Heart right ventricle (tissue), 16 donors: Measurements from ENCODE around the gene SLC22A3. TPM values are rescaled to one million over a fixed set of nuclear protein-coding genes. Genes with fewer than 3 reads are reported as not detected.
A peak's percentile ranks its signal among the peaks of the same experiment; 100 is the strongest.

Experiments
- ATAC-seq, 8 donors: fragments of 200-7000 bp; cut with Tn5 transposase; one replicate each; pipeline ENCODE4 v1.9.1; 2020; ENCODE audit warnings: mild to moderate bottlenecking in 8 of 8, moderate library complexity in 8 of 8, moderate number of reproducible peaks in 1 of 8
- DNase-seq, 2 donors: peaks; one replicate each; pipeline ENCODE4 v3.0.0-alpha.2; 2020
- H3K27ac ChIP-seq, 10 donors: fragments of 200-600 bp; sonication (generic) in 2 of 10; one replicate each; pipeline versions ENCODE4 v1.5.0 to v1.8.0; 2020 to 2022; ENCODE audit warnings: mild to moderate bottlenecking in 3 of 10
- H3K27me3 ChIP-seq, 7 donors: fragments of 200-600 bp; one replicate each; pipeline ENCODE4 v1.8.0; 2021 to 2022; ENCODE audit warnings: mild to moderate bottlenecking in 2 of 7
- H3K36me3 ChIP-seq, 9 donors: fragments of 200-600 bp; sonication (generic) in 1 of 9; one replicate each; pipeline versions ENCODE4 v1.5.0 to v1.8.0; 2020 to 2022; ENCODE audit warnings: mild to moderate bottlenecking in 2 of 9
- H3K4me1 ChIP-seq, 9 donors: fragments of 200-600 bp; sonication (generic) in 1 of 9; one replicate each; pipeline versions ENCODE4 v1.5.0 to v1.8.0; 2020 to 2022; ENCODE audit warnings: mild to moderate bottlenecking in 4 of 9
- H3K4me3 ChIP-seq, 10 donors: fragments of 200-600 bp; sonication (generic) in 2 of 10; one replicate each; pipeline versions ENCODE4 v1.5.0 to v1.8.0; 2020 to 2022; ENCODE audit warnings: mild to moderate bottlenecking in 7 of 10, moderate library complexity in 2 of 10
- H3K9me3 ChIP-seq, 11 donors: fragments of 200-600 bp in 10 of 11; sonication (generic) in 2 of 11; one replicate each; pipeline versions ENCODE4 v1.5.0 to v1.8.0; 2013 to 2022; ENCODE audit warnings: mild to moderate bottlenecking in 2 of 11, control low read depth in 1 of 11, moderate library complexity in 1 of 11
- CTCF ChIP-seq, 9 donors: fragments of 200-600 bp; sonication (generic) in 2 of 9; IDR thresholded peaks; one replicate each; pipeline versions ENCODE4 v1.5.0 to v1.8.0; 2021 to 2022; ENCODE audit warnings: antibody characterized with exemption in 9 of 9, mild to moderate bottlenecking in 5 of 9, moderate library complexity in 1 of 9
- WGBS, 2 donors: extraction: QIAGEN DNeasy Blood & Tissue Kit; methylation state at CpG; one replicate each; pipeline ENCODE4 v1.1.7; 2013; ENCODE audit warnings: inconsistent platforms in 1 of 2; 5-methylcytosine and 5-hydroxymethylcytosine counted together
- intact Hi-C, 10 donors: fragments of 100-400 bp; cut with DNase I; formaldehyde crosslinking; loops; one replicate each; pipeline versions ENCODE4 v1.11.1 to v1.14.2; 2022
- polyA plus RNA-seq, 2 donors: library from polyadenylated mRNA; stranded (reverse); fragments of 200-250 nt; gene quantifications; one replicate each; pipeline ENCODE4 v1.2.3, GENCODE V29; 2013
- total RNA-seq, 10 donors: library from RNA; stranded (reverse); fragmentation: NEBNext Ultra II Directional in 3 of 10; extraction: Animal tissue kit (Norgen Biotek cat#: 25700) in 3 of 10; gene quantifications; one replicate each; pipeline versions ENCODE4 v1.2.1 to v1.2.4, GENCODE V29; 2021 to 2023
- donor health status: Arrhythmogenic right ventricular cardiomyopathy.
- donor health status: ischemic (EF 13 %, LVEDD 7.1; RV severe dilation, severe dysfunction).
- donor health status: healthy with polysubstance abuse.
- donor health status: DM: no; HTN: yes; CAD: no.
- donor health status: DM: no; HTN: no; CAD: no.
- donor health status: ischemic (EF 25% LVEDD 6.9; RV normal size, moderate dysfunction).
- donor health status: ischemic (EF 25% LVEDD 5.7; RV mildly dilated, moderate dysfunction).
- donor health status: healthy.
- donor health status: DM: yes; HTN: yes; CAD: no.
- donor health status: Ischemic cardiomyopathy.
- donor health status: ischemic (EF 35%, LVEDD 5.7; RV mildly dilated, moderate dysfunction).
- donor health status: nonischemic (EF 11% LVEDD 7.7; RV severe dilation, severe dysfunction).
- donor health status: DM: yes; HTN: yes; CAD: no.
- donor health status: PGD.
- donor health status: ischemic (EF 29% LVEDD 5.4; RV normal size, mild dysfunction).
- donor health status: nonischemic (EF 23%, LVEDD 6.1; RV moderate dilation, normal function).

The SLC22A3 gene
- total and polyA plus RNA-seq, 12 donors, result 0.26 to 2.0 (median 0.71) TPM

- H3K36me3 ChIP-seq, result no peaks in the 10 kb centered on the region
- no peaks in the 10 kb centered on the region for H3K9me3 ChIP-seq
- no peak for TF ChIP-seq CTCF (IDR thresholded peaks at IDR 0.05)
- WGBS, 2 donors, result 82 to 85% methylated on average over 3 of the region's 3 CpGs
- ATAC-seq, result no peak
- peaks cover 0 to 7% (median 0%) of the 10 kb centered on the region in 7 donors for H3K27me3 ChIP-seq
- no peak for DNase-seq
- no peak overlapping the region for H3K4me3 ChIP-seq
- intact Hi-C loops, result no loop called here
- H3K4me1 ChIP-seq, result no peaks in the 10 kb centered on the region
- H3K27ac ChIP-seq, result no peak overlapping the region
Observed at GRCh38 chr6:160327981-160328380, 20.2 kb upstream of the SLC22A3 start.

GRCh38 chr6:160328447-160328846, 19.7 kb upstream of the SLC22A3 start:
- WGBS, 2 donors, result 46 to 53% methylated on average over 8 of the region's 8 CpGs
- DNase-seq (no peak), ATAC-seq (peak in 1 of 8 donors; percentile 14)
- Histone ChIP-seq H3K36me3 (no peaks in the 10 kb centered on the region), H3K9me3 (no peaks in the 10 kb centered on the region), H3K27ac (no peak overlapping the region), H3K4me3 (no peak overlapping the region), H3K4me1 (no peaks in the 10 kb centered on the region), H3K27me3 (peaks cover 0 to 9% (median 3%) of the 10 kb centered on the region in 7 donors)
- intact Hi-C loops, result no loop called here
- no peak for TF ChIP-seq CTCF (IDR thresholded peaks at IDR 0.05)

- H3K4me3 ChIP-seq, result no peak overlapping the region
- 67 to 71% methylated on average over 7 of the region's 7 CpGs for WGBS, 2 donors
Observed at GRCh38 chr6:160329188-160329587, 19.0 kb upstream of the SLC22A3 start.

GRCh38 chr6:160330619-160331018, 17.6 kb upstream of the SLC22A3 start:
- no peaks in the 10 kb centered on the region for H3K9me3 ChIP-seq
- WGBS, 2 donors, result 65 to 67% methylated on average over 5 of the region's 5 CpGs
- H3K36me3 ChIP-seq, result no peaks in the 10 kb centered on the region
- DNase-seq, result no peak
- H3K4me3 ChIP-seq, result no peak overlapping the region
- intact Hi-C loops, result no loop called here
- H3K4me1 ChIP-seq, result no peaks in the 10 kb centered on the region
- H3K27ac ChIP-seq, result no peak overlapping the region
- H3K27me3 ChIP-seq, result peaks cover 0 to 24% (median 13%) of the 10 kb centered on the region in 7 donors
- no peak for TF ChIP-seq CTCF (IDR thresholded peaks at IDR 0.05)
- no peak for ATAC-seq

More at GRCh38 chr6:160329188-160329587, 19.0 kb upstream of the SLC22A3 start:
- ATAC-seq (no peak), DNase-seq (no peak)
- Histone ChIP-seq H3K27ac (no peak overlapping the region), H3K36me3 (no peaks in the 10 kb centered on the region), H3K9me3 (no peaks in the 10 kb centered on the region), H3K27me3 (peaks cover 0 to 13% (median 5%) of the 10 kb centered on the region in 7 donors), H3K4me1 (no peaks in the 10 kb centered on the region)
- no peak for TF ChIP-seq CTCF (IDR thresholded peaks at IDR 0.05)
- intact Hi-C loops, result no loop called here
